A549 (cell line): ENCODE data around the gene STRN4. TPM values are rescaled to one million over a fixed set of nuclear protein-coding genes. Genes with fewer than 3 reads are reported as not detected.

Experiments used
- ATAC-seq, 2 experiments: fragments of 200-7000 bp in 1 of 2; fragments of >200 bp in 1 of 2; cut with Nextera tagmentation in 1 of 2; cut with Tn5 transposase in 1 of 2; 3 replicates each; pipeline versions ENCODE4 v1.8.0 to v1.9.1; 2018 to 2020; ENCODE audit warnings: mild to moderate bottlenecking in 1 of 2, moderate library complexity in 1 of 2
- CTCF ChIA-PET: fragments of 300-600 bp; sonication (Branson Sonifier 250); formaldehyde crosslinking; extraction: SDS; loops from one replicate; lab custom pipeline; 2021; ENCODE audit warnings: antibody characterized with exemption, inconsistent platforms; lab: Yijun Ruan, JAX
- POLR2A ChIA-PET: fragments of 350-600 bp; formaldehyde crosslinking; extraction: SDS; loops from one replicate; lab custom pipeline; 2021; ENCODE audit warnings: antibody characterized with exemption, inconsistent platforms; lab: Yijun Ruan, JAX
- DNase-seq, 2 experiments: peaks; one replicate each; pipeline versions ENCODE4 v3.0.0 to v3.0.0-alpha.2; 2011 to 2016; ENCODE audit warnings: low read depth in 1 of 2, low spot score in 1 of 2
- FAIRE-seq: peaks from 2 replicates; lab custom pipeline; 2011; peaks lifted over from hg19 to GRCh38; lab: Jason Lieb, UNC
- H3K27ac ChIP-seq, 2 experiments: fragments of >200 bp; sonication (Bioruptor Twin); formaldehyde crosslinking; 3 replicates each; pipeline ENCODE4 v1.5.1; 2016 to 2017
- H3K4me1 ChIP-seq: fragments of >200 bp; sonication (Bioruptor Twin); formaldehyde crosslinking; 3 replicates; pipeline ENCODE4 v1.6.1; 2016
- H3K4me2 ChIP-seq: fragments of >200 bp; sonication (Bioruptor Twin); formaldehyde crosslinking; 3 replicates; pipeline ENCODE4 v1.6.1; 2016
- H3K4me3 ChIP-seq: fragments of >200 bp; sonication (Bioruptor Twin); formaldehyde crosslinking; 3 replicates; pipeline ENCODE4 v1.5.1; 2016
- H3K9me3 ChIP-seq: fragments of >200 bp; sonication (Bioruptor Twin); formaldehyde crosslinking; 3 replicates; pipeline ENCODE4 v1.6.1; 2016
- EHMT2 ChIP-seq: fragments of 200-600 bp; sonication (generic); IDR thresholded peaks from 2 replicates; pipeline ENCODE4 v1.6.1; 2016; ENCODE audit warnings: antibody characterized with exemption, low read depth, mild to moderate bottlenecking, moderate library complexity
- FOSB ChIP-seq: fragments of 250-450 bp; sonication (Bioruptor Pico); IDR thresholded peaks from 2 replicates; pipeline ENCODE4 v1.5.0; 2020; ENCODE audit warnings: mild to moderate bottlenecking, moderate library complexity
- FOSL2 ChIP-seq, 2 experiments: fragments of 450-650 bp in 1 of 2; fragments of >200 bp in 1 of 2; sonication (Bioruptor Twin) in 1 of 2; formaldehyde crosslinking; IDR thresholded peaks; 2 replicates each; pipeline versions ENCODE4 v1.5.0 to v1.6.1; 2016 to 2020; ENCODE audit warnings: mild to moderate bottlenecking in 1 of 2, moderate library complexity in 1 of 2
- MAFK ChIP-seq: fragments of 450-650 bp; IDR thresholded peaks from 2 replicates; pipeline ENCODE4 v1.6.1; 2014; ENCODE audit not compliant: partially characterized antibody
- NR3C1 ChIP-seq: fragments of >200 bp; sonication (Bioruptor Twin); formaldehyde crosslinking; IDR thresholded peaks from 3 replicates; pipeline ENCODE4 v1.6.1; 2017
- POLR2AphosphoS2 ChIP-seq: conservative IDR thresholded peaks from 2 replicates; pipeline ENCODE4 v1.6.1; 2012; ENCODE audit warnings: low read length, improper control_type of control experiment, inconsistent platforms
- RAD21 ChIP-seq, 2 experiments: fragments of >200 bp in 1 of 2; sonication (Bioruptor Twin) in 1 of 2; formaldehyde crosslinking in 1 of 2; IDR thresholded peaks in 1 of 2; conservative IDR thresholded peaks in 1 of 2; 2 replicates in 1 of 2; 3 replicates in 1 of 2; pipeline ENCODE4 v1.6.1; 2012 to 2018; ENCODE audit warnings: inconsistent platforms in 1 of 2
- whole genome bisulfite sequencing: methylation state at CpG from one replicate; pipeline ENCODE4 v1.1.6; 2017; ENCODE audit errors: missing lambda C conversion rate; 5-methylcytosine and 5-hydroxymethylcytosine counted together
- polyA plus RNA-seq, 4 experiments: library from polyadenylated mRNA; depleted of rRNA in 3 of 4; stranded (reverse); fragments of >200 nt; fragmentation: RNase III in 1 of 4; extraction: RNeasy Plus Mini Kit Qiagen cat#74134 plus additional on column Dnase treatment in 1 of 4; gene quantifications; 2 replicates in 3 of 4; 3 replicates in 1 of 4; pipeline ENCODE4 v1.2.3, GENCODE V29; 2011 to 2017
- TF ChIP-seq, protein P1 (sequence below): fragments of 250-450 bp; sonication (Bioruptor Pico); IDR thresholded peaks from 2 replicates; pipeline ENCODE4 v1.5.0; 2020; ENCODE audit warnings: low read depth, mild to moderate bottlenecking, moderate library complexity
- TF ChIP-seq, protein P2 (sequence below): fragments of 200-600 bp; sonication (generic); IDR thresholded peaks from 2 replicates; pipeline ENCODE4 v1.6.1; 2016; ENCODE audit warnings: antibody characterized with exemption, mild to moderate bottlenecking, moderate library complexity
- TF ChIP-seq, protein P3 (sequence below): fragments of >200 bp; sonication (Bioruptor Twin); formaldehyde crosslinking; IDR thresholded peaks from 2 replicates; pipeline ENCODE4 v1.6.1; 2016
- TF ChIP-seq, protein P4 (sequence below): fragments of >200 bp; sonication (Bioruptor Twin); formaldehyde crosslinking; IDR thresholded peaks from 3 replicates; pipeline ENCODE4 v1.5.1; 2016

Gene STRN4
- polyA plus RNA-seq, 2 of the 4 experiments (the other 2 are of a cell fraction) = 62.8 to 70.0 TPM

DNA sequence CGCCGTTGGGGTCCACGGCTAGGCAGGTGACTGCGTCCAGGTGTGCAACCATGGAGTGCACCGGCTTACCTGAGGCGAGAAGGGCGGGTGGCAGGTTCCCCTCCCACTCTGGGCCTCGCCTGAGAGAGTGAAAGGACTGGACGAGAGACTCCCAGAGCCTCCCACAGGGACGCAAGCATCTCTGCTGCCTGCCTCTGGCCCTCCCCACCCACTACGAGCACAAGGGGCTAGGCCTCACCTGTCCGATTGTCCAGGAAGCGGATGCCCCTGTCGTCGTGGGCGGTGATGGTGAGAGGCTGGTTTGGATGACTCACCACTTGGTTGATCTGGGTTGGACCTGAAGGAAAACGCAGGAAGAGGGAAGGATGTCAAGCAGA is 24.3 kb downstream of the STRN4 start:
- no peaks in the 10 kb centered on the region for H3K9me3 ChIP-seq
- H3K27ac ChIP-seq = no peak overlapping the region
- 89% methylated on average over 14 of the region's 17 CpGs for WGBS
- ChIA-PET POLR2A (no interaction called here), CTCF (interaction anchor here (1.4 to 12.9 kb wide), 5 partner anchors 7 to 60 kb away, joined by 6 to 205 read pairs (median 18); partner anchors contain the start of gene FKRP)
- no peak overlapping the region for H3K4me3 ChIP-seq
- no peak for FAIRE-seq
- DNase-seq = no peak
- H3K4me1 ChIP-seq = peaks cover 8% of the 10 kb centered on the region
- no peak for TF ChIP-seq EHMT2
- TF ChIP-seq FOSL2 (IDR thresholded peaks at IDR 0.05) = no peak
- peak; percentile 59 for TF ChIP-seq FOSL2 (CRISPR knock-in tag; IDR thresholded peaks at IDR 0.05)
- ATAC-seq = no peak
- no peak overlapping the region for H3K4me2 ChIP-seq

DNA sequence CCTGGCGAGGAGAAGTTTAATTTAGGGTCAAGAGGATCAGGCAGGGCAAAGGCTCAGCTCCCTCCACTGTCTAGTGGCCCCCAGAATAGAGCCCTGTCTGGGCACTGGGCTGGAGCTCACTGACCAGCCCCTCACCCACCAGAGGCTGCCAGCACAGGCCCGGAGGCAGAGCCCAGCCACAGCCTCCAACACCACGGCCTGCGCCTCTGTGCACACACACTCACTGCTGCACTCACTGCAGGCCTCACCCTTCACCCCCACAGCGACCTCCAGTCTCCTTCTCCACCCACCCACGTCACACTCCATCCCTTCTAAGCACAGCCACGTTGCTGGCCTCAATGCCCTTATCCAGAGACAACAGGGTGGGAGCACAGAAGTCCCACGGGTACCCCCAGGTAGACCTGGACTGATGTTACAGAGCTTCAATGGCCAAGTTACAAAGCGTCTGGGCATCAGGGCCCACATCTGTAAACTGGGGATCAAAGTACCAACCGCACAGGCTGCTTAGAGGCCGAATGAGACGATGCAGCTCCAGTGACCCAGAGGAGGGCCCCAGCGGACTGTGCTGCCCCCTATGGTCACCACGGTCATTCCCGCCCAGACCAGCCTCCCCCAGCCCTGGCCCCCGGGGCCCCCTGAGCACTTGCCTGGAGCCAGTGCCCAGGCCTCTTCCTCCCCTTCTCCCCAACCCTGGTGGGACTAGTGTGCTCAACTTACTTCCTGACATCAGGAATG is 24.8 kb downstream of the STRN4 start:
- Histone ChIP-seq H3K4me2 (no peak overlapping the region), H3K27ac (no peak overlapping the region), H3K9me3 (no peaks in the 10 kb centered on the region), H3K4me3 (no peak overlapping the region), H3K4me1 (peaks cover 8% of the 10 kb centered on the region)
- TF ChIP-seq, protein P1, sequence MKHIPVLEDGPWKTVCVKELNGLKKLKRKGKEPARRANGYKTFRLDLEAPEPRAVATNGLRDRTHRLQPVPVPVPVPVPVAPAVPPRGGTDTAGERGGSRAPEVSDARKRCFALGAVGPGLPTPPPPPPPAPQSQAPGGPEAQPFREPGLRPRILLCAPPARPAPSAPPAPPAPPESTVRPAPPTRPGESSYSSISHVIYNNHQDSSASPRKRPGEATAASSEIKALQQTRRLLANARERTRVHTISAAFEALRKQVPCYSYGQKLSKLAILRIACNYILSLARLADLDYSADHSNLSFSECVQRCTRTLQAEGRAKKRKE (CRISPR knock-in tag) = no peak
- TF ChIP-seq, protein P2, sequence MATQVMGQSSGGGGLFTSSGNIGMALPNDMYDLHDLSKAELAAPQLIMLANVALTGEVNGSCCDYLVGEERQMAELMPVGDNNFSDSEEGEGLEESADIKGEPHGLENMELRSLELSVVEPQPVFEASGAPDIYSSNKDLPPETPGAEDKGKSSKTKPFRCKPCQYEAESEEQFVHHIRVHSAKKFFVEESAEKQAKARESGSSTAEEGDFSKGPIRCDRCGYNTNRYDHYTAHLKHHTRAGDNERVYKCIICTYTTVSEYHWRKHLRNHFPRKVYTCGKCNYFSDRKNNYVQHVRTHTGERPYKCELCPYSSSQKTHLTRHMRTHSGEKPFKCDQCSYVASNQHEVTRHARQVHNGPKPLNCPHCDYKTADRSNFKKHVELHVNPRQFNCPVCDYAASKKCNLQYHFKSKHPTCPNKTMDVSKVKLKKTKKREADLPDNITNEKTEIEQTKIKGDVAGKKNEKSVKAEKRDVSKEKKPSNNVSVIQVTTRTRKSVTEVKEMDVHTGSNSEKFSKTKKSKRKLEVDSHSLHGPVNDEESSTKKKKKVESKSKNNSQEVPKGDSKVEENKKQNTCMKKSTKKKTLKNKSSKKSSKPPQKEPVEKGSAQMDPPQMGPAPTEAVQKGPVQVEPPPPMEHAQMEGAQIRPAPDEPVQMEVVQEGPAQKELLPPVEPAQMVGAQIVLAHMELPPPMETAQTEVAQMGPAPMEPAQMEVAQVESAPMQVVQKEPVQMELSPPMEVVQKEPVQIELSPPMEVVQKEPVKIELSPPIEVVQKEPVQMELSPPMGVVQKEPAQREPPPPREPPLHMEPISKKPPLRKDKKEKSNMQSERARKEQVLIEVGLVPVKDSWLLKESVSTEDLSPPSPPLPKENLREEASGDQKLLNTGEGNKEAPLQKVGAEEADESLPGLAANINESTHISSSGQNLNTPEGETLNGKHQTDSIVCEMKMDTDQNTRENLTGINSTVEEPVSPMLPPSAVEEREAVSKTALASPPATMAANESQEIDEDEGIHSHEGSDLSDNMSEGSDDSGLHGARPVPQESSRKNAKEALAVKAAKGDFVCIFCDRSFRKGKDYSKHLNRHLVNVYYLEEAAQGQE = no peak
- TF ChIP-seq MAFK = no peak
- TF ChIP-seq FOSB = no peak
- TF ChIP-seq NR3C1 = no peak
- TF ChIP-seq RAD21 (conservative IDR thresholded peaks at IDR 0.05 in 1 of 2, IDR thresholded peaks at IDR 0.05 in 1 of 2) = no peak
- 0 out of 2 replicates have a peak, but pooled peaks have one; percentile 23 for TF ChIP-seq POLR2AphosphoS2
- TF ChIP-seq EHMT2 = no peak
- TF ChIP-seq, protein P3, sequence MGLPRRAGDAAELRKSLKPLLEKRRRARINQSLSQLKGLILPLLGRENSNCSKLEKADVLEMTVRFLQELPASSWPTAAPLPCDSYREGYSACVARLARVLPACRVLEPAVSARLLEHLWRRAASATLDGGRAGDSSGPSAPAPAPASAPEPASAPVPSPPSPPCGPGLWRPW = no peak
- TF ChIP-seq, protein P4, sequence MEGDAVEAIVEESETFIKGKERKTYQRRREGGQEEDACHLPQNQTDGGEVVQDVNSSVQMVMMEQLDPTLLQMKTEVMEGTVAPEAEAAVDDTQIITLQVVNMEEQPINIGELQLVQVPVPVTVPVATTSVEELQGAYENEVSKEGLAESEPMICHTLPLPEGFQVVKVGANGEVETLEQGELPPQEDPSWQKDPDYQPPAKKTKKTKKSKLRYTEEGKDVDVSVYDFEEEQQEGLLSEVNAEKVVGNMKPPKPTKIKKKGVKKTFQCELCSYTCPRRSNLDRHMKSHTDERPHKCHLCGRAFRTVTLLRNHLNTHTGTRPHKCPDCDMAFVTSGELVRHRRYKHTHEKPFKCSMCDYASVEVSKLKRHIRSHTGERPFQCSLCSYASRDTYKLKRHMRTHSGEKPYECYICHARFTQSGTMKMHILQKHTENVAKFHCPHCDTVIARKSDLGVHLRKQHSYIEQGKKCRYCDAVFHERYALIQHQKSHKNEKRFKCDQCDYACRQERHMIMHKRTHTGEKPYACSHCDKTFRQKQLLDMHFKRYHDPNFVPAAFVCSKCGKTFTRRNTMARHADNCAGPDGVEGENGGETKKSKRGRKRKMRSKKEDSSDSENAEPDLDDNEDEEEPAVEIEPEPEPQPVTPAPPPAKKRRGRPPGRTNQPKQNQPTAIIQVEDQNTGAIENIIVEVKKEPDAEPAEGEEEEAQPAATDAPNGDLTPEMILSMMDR = peak; percentile 17; the same call in 2 of the 3 replicates
- FAIRE-seq (no peak), ATAC-seq (peak in 1 of 2 experiments; percentile 15; a peak in 3 of 6 replicates), DNase-seq (peak in 1 of 2 experiments; percentile 59)
- CTCF ChIA-PET = interaction anchor here (1.0 to 4.5 kb wide), 5 partner anchors 8 to 60 kb away, joined by 3 to 64 read pairs (median 9); no protein-coding TSS in a partner anchor
- WGBS = 82% methylated on average over 11 of the region's 16 CpGs
- POLR2A ChIA-PET = interaction anchor here (1.1 kb wide), 1 partner anchor 24 kb away, joined by 3 read pairs; no protein-coding TSS in a partner anchor
